PC-3 (cell line): ENCODE measurements around the gene UBE2E3. TPM values are rescaled to one million over a fixed set of nuclear protein-coding genes. Genes with fewer than 3 reads are reported as not detected.

Source experiments
- ATAC-seq: fragments of 200-7000 bp; cut with Tn5 transposase; 2 replicates; pipeline ENCODE4 v1.9.1; 2020; ENCODE audit warnings: mild to moderate bottlenecking, moderate library complexity
- BruUV-seq: library from RNA; stranded (reverse); fragments of 400-500 nt; replicated peaks from 2 replicates; lab custom pipeline; 2021; lab: Mats Ljungman, UMichigan
- CTCF ChIA-PET: fragments of 300-600 bp; sonication (Branson Sonifier 250); formaldehyde crosslinking; loops from one replicate; lab custom pipeline; 2022; ENCODE audit warnings: antibody characterized with exemption; lab: Charles Lee
- POLR2A ChIA-PET: fragments of 300-600 bp; sonication (Branson Sonifier 250); formaldehyde crosslinking; loops from one replicate; lab custom pipeline; 2022; ENCODE audit warnings: antibody characterized with exemption; ENCODE audit not compliant: unreplicated experiment; lab: Charles Lee
- DNase-seq: peaks from one replicate; pipeline ENCODE4 v3.0.0-alpha.2; 2015
- H2AFZ ChIP-seq: fragments of 300-600 bp; sonication (generic); 2 replicates; pipeline ENCODE4 v1.6.0; 2016; ENCODE audit warnings: antibody characterized with exemption, low read length
- H3F3A ChIP-seq: fragments of 300-600 bp; sonication (generic); one replicate; pipeline ENCODE4 v1.6.0; 2017; ENCODE audit warnings: antibody characterized with exemption, low read length, control low read depth, mild to moderate bottlenecking; ENCODE audit not compliant: unreplicated experiment
- H3K27ac ChIP-seq: fragments of 300-600 bp; sonication (generic); 2 replicates; pipeline ENCODE4 v1.5.1; 2016; ENCODE audit warnings: mild to moderate bottlenecking, low read length
- H3K27me3 ChIP-seq: fragments of 300-600 bp; sonication (generic); 2 replicates; pipeline ENCODE4 v1.6.1; 2016; ENCODE audit warnings: low read length, mixed read lengths
- H3K36me3 ChIP-seq: fragments of 300-600 bp; sonication (generic); 2 replicates; pipeline ENCODE4 v1.6.1; 2016; ENCODE audit warnings: low read depth, mixed run types, low read length, mixed read lengths
- H3K4me1 ChIP-seq: fragments of 300-600 bp; sonication (generic); 2 replicates; pipeline ENCODE4 v1.5.1; 2016; ENCODE audit warnings: low read length; ENCODE audit not compliant: insufficient read depth
- H3K4me2 ChIP-seq: fragments of 300-600 bp; sonication (generic); 2 replicates; pipeline ENCODE4 v1.6.0; 2016; ENCODE audit warnings: low read length
- H3K4me3 ChIP-seq: fragments of 300-600 bp; sonication (generic); 2 replicates; pipeline ENCODE4 v1.5.1; 2016; ENCODE audit warnings: mild to moderate bottlenecking, low read length, mixed read lengths
- H3K79me2 ChIP-seq: fragments of 300-600 bp; sonication (generic); 2 replicates; pipeline ENCODE4 v1.6.1; 2017; ENCODE audit warnings: low read length, mixed read lengths
- H3K9ac ChIP-seq: fragments of 300-600 bp; sonication (generic); 2 replicates; pipeline ENCODE4 v1.6.0; 2016; ENCODE audit warnings: mild to moderate bottlenecking, low read length
- H3K9me2 ChIP-seq: fragments of 300-600 bp; sonication (generic); replicated peaks from 2 replicates; pipeline ENCODE4 v1.6.1; 2016; ENCODE audit warnings: mixed run types, low read length, mixed read lengths
- H3K9me3 ChIP-seq: fragments of 300-600 bp; sonication (generic); 2 replicates; pipeline ENCODE4 v1.6.1; 2016; ENCODE audit warnings: low read length, mixed read lengths
- H4K20me1 ChIP-seq: fragments of 300-600 bp; sonication (generic); 2 replicates; pipeline ENCODE4 v1.6.1; 2016; ENCODE audit warnings: low read length, mixed read lengths
- EZH2 ChIP-seq: fragments of 300-600 bp; sonication (generic); IDR thresholded peaks from one replicate; pipeline ENCODE4 v1.6.1; 2017; ENCODE audit warnings: antibody characterized with exemption, mild to moderate bottlenecking, low read length; ENCODE audit not compliant: unreplicated experiment
- EZH2phosphoT487 ChIP-seq: fragments of 300-600 bp; sonication (generic); IDR thresholded peaks from 2 replicates; pipeline ENCODE4 v1.6.1; 2018; ENCODE audit warnings: mild to moderate bottlenecking, antibody characterized with exemption, low read length, borderline replicate concordance
- intact Hi-C: fragments of 100-400 bp; cut with micrococcal nuclease; formaldehyde crosslinking; loops from 2 replicates; pipeline ENCODE4 v1.9.0; 2023
- total RNA-seq: library from RNA; depleted of rRNA; stranded (reverse); fragments of >200 nt; gene quantifications from 2 replicates; pipeline ENCODE4 v1.2.3, GENCODE V29; 2014
- TF ChIP-seq, protein P1 (sequence below): fragments of 300-600 bp; sonication (generic); conservative IDR thresholded peaks from 2 replicates; pipeline ENCODE4 v1.5.1; 2017; ENCODE audit warnings: antibody characterized with exemption, low read depth, mild to moderate bottlenecking, low read length

UBE2E3 gene
- total RNA-seq, 1 experiment from 2014 or later = 95.6 TPM

- H3K4me2 ChIP-seq = no peak overlapping the region
- no peak overlapping the region for H3K4me3 ChIP-seq
- ChIA-PET POLR2A (no interaction called here), CTCF (no interaction called here)
- H3K79me2 ChIP-seq = no peaks in the 10 kb centered on the region
- H3F3A ChIP-seq = no peaks in the 10 kb centered on the region
- H3K9me2 ChIP-seq = no peaks in the 10 kb centered on the region
- DNase-seq (no peak), ATAC-seq (no peak)
- H3K27ac ChIP-seq = no peak overlapping the region
- no peaks in the 10 kb centered on the region for H4K20me1 ChIP-seq
- H3K36me3 ChIP-seq = no peaks in the 10 kb centered on the region
- no peaks in the 10 kb centered on the region for H3K9me3 ChIP-seq
- no TSS peak for BruUV-seq
- TF ChIP-seq EZH2phosphoT487 = no peak
- TF ChIP-seq EZH2 = no peak
- TF ChIP-seq, protein P1, sequence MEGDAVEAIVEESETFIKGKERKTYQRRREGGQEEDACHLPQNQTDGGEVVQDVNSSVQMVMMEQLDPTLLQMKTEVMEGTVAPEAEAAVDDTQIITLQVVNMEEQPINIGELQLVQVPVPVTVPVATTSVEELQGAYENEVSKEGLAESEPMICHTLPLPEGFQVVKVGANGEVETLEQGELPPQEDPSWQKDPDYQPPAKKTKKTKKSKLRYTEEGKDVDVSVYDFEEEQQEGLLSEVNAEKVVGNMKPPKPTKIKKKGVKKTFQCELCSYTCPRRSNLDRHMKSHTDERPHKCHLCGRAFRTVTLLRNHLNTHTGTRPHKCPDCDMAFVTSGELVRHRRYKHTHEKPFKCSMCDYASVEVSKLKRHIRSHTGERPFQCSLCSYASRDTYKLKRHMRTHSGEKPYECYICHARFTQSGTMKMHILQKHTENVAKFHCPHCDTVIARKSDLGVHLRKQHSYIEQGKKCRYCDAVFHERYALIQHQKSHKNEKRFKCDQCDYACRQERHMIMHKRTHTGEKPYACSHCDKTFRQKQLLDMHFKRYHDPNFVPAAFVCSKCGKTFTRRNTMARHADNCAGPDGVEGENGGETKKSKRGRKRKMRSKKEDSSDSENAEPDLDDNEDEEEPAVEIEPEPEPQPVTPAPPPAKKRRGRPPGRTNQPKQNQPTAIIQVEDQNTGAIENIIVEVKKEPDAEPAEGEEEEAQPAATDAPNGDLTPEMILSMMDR = no peak
- H3K27me3 ChIP-seq = no peaks in the 10 kb centered on the region
- intact Hi-C loops = no loop called here
- H2AFZ ChIP-seq = no peak overlapping the region
- H3K4me1 ChIP-seq = no peaks in the 10 kb centered on the region
- no peak overlapping the region for H3K9ac ChIP-seq
Observed at GRCh38 chr2:180938451-180938850, 42.0 kb upstream of the UBE2E3 start.

- no peaks in the 10 kb centered on the region for H3K9me2 ChIP-seq
- no peaks in the 10 kb centered on the region for H3F3A ChIP-seq
- intact Hi-C loops = no loop called here
- H3K9me3 ChIP-seq = no peaks in the 10 kb centered on the region
- no peaks in the 10 kb centered on the region for H3K27me3 ChIP-seq
- no TSS peak for BruUV-seq
- DNase-seq = no peak
- POLR2A ChIA-PET = no interaction called here
- no peaks in the 10 kb centered on the region for H3K79me2 ChIP-seq
- no peak overlapping the region for H3K9ac ChIP-seq
- CTCF ChIA-PET = no interaction called here
- no peak for ATAC-seq
- H4K20me1 ChIP-seq = no peaks in the 10 kb centered on the region
- H3K4me3 ChIP-seq = no peak overlapping the region
- no peak overlapping the region for H3K27ac ChIP-seq
- no peak overlapping the region for H3K4me2 ChIP-seq
- H2AFZ ChIP-seq = no peak overlapping the region
- H3K4me1 ChIP-seq = no peaks in the 10 kb centered on the region
- TF ChIP-seq EZH2 = no peak
- TF ChIP-seq EZH2phosphoT487 = no peak
- TF ChIP-seq, protein P1 = no peak
- H3K36me3 ChIP-seq = no peaks in the 10 kb centered on the region
Observed at GRCh38 chr2:180943275-180943674, 37.1 kb upstream of the UBE2E3 start.

DNA sequence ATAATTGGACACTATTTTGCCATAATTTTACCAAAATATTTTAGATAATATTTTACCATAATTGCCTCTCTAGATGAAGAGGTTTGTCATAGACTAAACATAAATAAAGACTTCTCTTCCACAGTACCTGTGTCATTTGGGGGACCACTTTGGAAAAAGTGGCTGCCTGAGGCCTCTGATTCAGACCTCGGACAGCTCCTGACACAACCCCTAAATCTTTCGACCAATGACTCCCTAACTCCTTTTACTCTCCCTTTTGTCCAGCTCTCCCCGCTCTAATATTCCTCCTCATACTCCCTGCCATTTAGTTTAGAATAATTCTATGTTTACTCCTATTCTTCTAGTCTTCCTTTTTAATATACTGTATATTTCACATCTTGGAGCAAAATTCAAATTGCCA, 36.0 kb upstream of the UBE2E3 start:
- H3K27me3 ChIP-seq = no peaks in the 10 kb centered on the region
- BruUV-seq = no TSS peak
- ChIA-PET POLR2A (no interaction called here), CTCF (no interaction called here)
- no peaks in the 10 kb centered on the region for H3K36me3 ChIP-seq
- no peaks in the 10 kb centered on the region for H3K9me2 ChIP-seq
- no peaks in the 10 kb centered on the region for H3F3A ChIP-seq
- H3K9me3 ChIP-seq = no peaks in the 10 kb centered on the region
- ATAC-seq (no peak), DNase-seq (no peak)
- H3K4me3 ChIP-seq = no peak overlapping the region
- TF ChIP-seq, protein P1 = no peak
- no peak for TF ChIP-seq EZH2phosphoT487
- no peak overlapping the region for H3K9ac ChIP-seq
- intact Hi-C loops = no loop called here
- H3K4me1 ChIP-seq = no peaks in the 10 kb centered on the region
- H4K20me1 ChIP-seq = no peaks in the 10 kb centered on the region
- no peak overlapping the region for H3K4me2 ChIP-seq
- H3K79me2 ChIP-seq = no peaks in the 10 kb centered on the region
- no peak overlapping the region for H3K27ac ChIP-seq
- H2AFZ ChIP-seq = no peak overlapping the region
